ENCODE results near the gene NPRL2. TPM values are rescaled to one million over a fixed set of nuclear protein-coding genes. Genes with fewer than 3 reads are reported as not detected.

Gene NPRL2
- total and polyA plus RNA-seq, 9 of the 15 experiments (the other 6 are each of a cell fraction or from before 2014, with no cell fraction given): 17.4 to 40.4 (median 24.4) TPM

- TF ChIP-seq ARID4B (CRISPR knock-in tag; IDR thresholded peaks at IDR 0.05): peak; percentile 76; the same call in 1 of the 2 replicates
- no peak for TF ChIP-seq STAT6 (CRISPR knock-in tag; IDR thresholded peaks at IDR 0.05)
- peak; percentile 86; the same call in 1 of the 2 replicates for TF ChIP-seq ZBTB7A (IDR thresholded peaks at IDR 0.05; ENCODE audit: borderline replicate concordance, control insufficient read depth, low read depth, low read length)
- no peak for TF ChIP-seq ZBTB12 (CRISPR knock-in tag; IDR thresholded peaks at IDR 0.05)
- TF ChIP-seq RBFOX2 (IDR thresholded peaks at IDR 0.05; ENCODE audit: low read depth, low read length): 0 out of 2 replicates have a peak, but pooled peaks have one; percentile 63
- TF ChIP-seq ZNF280B (CRISPR knock-in tag; IDR thresholded peaks at IDR 0.05): no peak
- TF ChIP-seq ZNF140 (CRISPR knock-in tag; IDR thresholded peaks at IDR 0.05): no peak
- no peak for TF ChIP-seq RBM14 (IDR thresholded peaks at IDR 0.05; ENCODE audit: borderline replicate concordance, insufficient read depth, low read depth, low read length)
- no peak for TF ChIP-seq CHAMP1 (IDR thresholded peaks at IDR 0.05)
- TF ChIP-seq MYBL2 (IDR thresholded peaks at IDR 0.05; ENCODE audit: low read depth): no peak
- TF ChIP-seq MYBL2 (CRISPR knock-in tag; IDR thresholded peaks at IDR 0.05; ENCODE audit: borderline replicate concordance): no peak
- no peak for TF ChIP-seq NFRKB (IDR thresholded peaks at IDR 0.05; ENCODE audit: low read depth)
- no peak for TF ChIP-seq ZNF444 (CRISPR knock-in tag; IDR thresholded peaks at IDR 0.05)
- TF ChIP-seq ZNF77 (CRISPR knock-in tag; IDR thresholded peaks at IDR 0.05): no peak
- no peak for TF ChIP-seq MTA1 (IDR thresholded peaks at IDR 0.05; ENCODE audit: borderline replicate concordance)
- no peak for TF ChIP-seq HIVEP1 (CRISPR knock-in tag; IDR thresholded peaks at IDR 0.05)
These were observed 29.7 kb downstream of the NPRL2 start (continued) for GRCh38 chr3:50320853-50321335.

Data from K562 (cell line).